NOMO-1 treated with DMSO at 0.1 percent for 48 hours (cell line): ENCODE results near the gene PRKAB1.

Source experiments
- DNase-seq: peaks from one replicate; lab custom pipeline; 2025; ENCODE audit not compliant: unreplicated experiment; lab: John Stamatoyannopoulos, UW

PRKAB1 gene

DNA sequence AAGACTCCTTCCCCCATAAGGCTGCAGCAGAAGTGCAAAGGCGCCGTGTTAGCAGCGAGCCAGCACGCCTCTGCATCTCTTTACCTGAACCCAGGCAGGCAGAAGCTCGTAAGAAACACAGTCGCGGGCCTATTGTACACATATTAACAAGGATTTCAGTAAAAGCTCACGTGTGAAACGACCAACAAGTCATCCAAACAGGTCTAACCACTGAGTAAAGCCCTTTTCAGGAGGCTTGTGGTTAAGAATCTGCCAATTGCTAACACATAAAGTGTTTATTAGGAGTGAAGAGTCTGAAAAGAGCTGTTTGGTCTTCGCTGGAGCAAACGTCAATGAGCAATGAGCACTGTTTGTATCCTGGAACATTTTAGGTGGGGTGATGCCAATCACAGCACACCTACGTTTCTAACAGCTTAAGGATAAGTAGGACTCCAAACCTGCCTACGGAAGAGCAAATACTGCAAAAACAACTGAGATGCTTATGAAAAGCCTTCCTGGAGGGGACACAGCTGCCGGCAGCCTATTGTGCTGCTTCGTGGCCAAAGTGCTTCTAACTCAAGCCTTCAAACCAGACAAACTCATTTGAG lies 43.1 kb downstream of the PRKAB1 start:
- no peak for DNase-seq

DNA sequence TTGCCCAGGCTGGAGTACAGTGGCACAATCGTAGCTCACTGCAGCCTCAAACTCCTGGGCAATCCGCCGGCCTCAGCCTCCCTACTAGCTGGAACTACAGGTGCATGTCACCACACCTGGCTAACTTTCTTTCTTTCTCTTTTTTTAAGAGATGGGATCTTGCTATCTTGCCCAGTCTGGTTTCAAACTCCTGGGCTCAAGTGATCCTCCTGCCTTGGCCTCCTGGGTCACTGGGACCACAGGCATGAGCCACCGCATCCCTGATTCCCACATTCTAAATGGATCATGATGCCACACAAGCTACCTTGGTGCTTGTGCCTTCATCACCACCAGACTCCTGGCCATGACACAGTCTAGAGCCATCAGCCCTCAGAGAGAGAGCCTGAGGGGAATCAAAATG lies 43.8 kb downstream of the PRKAB1 start:
- no peak for DNase-seq

DNA sequence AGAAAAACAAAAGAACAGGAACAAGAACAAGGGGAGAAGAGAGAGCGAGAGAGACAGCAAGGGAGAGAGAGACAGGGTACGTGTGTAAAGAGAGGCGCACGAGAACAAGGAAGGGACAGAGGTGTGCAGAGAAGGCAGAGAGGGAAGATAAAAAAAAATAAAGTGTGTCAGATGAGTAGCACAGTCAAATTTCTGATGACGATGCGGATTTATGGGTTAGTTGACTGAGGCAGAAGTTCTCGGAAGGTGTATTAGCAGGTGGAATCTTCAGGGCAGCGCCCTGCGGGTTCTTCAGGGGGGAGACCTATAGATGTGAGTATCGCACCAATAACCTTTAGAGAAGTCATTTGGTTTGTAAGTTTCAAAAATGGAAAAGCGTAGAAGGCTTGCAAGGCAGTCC lies 44.8 kb downstream of the PRKAB1 start:
- no peak for DNase-seq

DNA sequence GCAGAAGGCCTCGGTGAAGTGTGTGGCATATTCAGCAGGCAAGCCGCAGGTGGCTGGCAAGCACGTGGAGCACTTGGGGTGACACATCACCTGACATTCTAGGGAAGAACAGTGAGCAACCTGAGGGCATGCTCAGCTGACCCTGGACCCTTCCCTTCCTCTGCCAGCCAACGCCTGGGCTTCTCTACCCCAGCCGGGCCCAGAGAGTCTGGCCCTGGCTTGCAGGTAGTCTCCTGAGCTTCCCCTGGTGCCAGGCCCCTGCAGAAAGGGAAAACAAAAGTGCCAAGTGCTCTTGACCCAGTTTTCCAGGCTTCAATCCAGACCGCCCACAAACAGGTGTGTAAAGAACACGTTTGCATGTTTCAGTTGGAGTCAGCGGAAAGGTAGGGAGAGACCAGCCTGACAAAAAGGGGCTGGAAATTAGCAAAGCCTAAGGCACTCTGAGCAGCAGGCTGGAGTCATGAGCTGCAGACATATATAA lies 45.7 kb downstream of the PRKAB1 start:
- no peak for DNase-seq

DNA sequence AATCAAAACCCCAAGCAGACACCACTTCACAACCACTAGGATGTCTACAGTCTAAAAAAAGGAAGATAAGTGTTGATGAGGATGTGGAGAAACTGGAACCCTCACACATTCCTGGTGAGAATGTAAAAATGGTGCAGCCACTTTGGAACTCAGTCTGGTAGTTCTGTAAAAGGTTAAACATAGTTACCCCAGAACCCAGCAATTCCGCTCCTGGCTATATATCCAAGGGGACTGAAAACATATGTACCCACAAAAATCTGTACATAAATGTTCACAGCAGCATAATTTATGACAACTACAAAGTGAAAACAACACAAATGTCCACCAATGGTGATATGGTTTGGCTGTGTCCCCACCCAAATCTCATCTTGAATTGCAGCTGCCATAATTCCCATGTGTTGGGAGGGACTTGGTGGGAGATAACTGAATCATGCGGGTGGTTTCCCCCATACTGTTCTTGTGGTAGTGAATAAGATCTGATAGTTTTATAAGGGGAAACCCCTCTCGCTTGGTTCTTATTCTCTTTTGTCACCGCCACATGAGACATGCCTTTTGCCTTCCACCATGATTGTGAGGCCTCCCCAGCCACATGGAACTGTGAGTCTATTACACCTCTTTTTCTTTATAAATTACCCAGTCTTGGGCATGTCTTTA lies 46.8 kb downstream of the PRKAB1 start:
- no peak for DNase-seq

DNA sequence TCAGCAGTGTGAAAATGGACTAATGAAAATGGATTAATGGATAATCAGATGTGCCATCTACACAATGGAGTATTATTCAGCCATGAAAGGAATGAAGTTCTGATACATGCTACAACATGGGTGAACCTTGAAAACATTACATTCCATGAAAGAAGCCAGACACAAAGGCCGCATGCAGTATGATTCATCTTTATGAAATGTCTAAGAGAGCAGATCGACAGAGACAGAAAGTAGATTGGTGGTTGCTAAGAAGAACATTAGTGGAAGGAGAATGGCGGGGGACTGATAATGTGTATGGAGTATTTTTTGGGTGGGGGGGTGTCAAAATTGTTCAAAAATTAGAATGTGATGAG lies 47.3 kb downstream of the PRKAB1 start:
- DNase-seq = no peak

DNA sequence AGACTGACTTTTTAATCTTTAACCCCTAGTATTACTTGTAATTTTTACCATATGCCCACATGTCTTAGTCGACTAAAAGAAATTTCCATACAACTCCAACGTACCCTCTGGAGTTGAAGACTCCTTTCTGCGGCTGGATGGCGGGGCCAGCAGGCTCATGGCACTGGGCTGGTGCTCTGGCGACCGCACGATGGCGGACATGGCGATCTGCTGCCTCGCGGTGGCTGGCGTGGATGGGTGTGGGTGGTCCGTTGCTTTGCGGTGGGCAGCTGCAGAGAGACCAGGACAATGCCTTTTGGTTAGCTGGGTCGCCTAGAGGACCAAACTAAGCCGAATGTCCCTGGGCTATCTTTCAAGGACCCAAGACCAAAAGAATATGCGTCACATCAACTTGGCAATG lies 50.2 kb downstream of the PRKAB1 start:
- DNase-seq = no peak

DNA sequence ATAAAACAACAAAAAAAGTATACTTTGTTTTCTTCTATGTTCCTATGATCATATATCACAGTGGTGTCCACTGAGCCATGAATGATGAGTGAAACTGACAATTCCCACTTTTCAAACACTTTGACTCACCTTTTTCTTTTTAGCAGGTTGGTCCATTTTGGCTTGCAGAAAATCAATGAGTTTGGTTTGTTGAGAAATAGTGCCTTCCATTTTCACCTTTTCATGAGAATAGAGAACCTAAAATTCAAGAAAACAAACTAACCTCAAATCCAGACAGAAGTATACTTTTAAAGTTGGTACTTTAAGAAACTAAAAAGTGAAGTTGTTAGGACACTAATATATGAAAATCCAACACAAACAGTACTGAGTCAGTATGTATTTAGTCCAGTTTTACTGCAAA lies 52.4 kb downstream of the PRKAB1 start:
- no peak for DNase-seq

DNA sequence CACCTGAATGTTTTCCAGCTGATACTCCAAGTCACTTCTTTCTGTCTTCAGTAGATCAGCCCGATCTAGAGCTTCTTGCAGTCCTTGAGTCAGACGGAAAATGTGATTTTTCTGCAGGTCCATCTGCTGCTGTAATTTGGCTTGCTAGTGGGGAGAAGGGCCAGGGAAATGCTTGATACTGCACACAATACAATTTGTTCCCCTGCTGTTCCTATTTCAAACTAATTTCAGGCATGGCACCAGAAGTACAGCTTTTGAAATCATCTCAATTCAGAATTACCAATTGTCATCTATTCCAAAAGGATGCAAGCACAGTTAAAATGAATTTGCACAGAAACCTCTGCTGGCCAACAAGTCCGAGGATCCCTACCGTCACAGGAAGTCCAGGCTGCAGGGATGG lies 53.4 kb downstream of the PRKAB1 start:
- DNase-seq = no peak

DNA sequence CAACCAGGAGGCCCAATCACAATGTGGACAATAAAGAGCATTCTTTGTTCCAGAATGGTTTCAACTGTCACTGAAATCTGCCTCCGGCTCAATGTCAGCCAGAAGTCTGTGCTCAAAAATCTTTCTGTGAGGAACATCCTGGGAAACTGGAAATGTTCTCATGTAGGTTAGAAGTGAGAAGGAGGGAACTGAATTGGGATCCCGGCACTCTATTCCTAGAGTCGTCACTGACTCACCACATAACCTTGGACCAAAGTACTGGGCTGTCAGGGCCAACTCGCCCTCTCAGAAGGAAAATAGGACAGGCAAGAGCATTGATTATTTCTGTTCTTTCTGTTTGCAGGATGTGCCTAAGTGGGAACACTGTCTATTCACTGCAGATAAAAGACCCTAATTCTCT lies 57.6 kb downstream of the PRKAB1 start:
- no peak for DNase-seq

DNA sequence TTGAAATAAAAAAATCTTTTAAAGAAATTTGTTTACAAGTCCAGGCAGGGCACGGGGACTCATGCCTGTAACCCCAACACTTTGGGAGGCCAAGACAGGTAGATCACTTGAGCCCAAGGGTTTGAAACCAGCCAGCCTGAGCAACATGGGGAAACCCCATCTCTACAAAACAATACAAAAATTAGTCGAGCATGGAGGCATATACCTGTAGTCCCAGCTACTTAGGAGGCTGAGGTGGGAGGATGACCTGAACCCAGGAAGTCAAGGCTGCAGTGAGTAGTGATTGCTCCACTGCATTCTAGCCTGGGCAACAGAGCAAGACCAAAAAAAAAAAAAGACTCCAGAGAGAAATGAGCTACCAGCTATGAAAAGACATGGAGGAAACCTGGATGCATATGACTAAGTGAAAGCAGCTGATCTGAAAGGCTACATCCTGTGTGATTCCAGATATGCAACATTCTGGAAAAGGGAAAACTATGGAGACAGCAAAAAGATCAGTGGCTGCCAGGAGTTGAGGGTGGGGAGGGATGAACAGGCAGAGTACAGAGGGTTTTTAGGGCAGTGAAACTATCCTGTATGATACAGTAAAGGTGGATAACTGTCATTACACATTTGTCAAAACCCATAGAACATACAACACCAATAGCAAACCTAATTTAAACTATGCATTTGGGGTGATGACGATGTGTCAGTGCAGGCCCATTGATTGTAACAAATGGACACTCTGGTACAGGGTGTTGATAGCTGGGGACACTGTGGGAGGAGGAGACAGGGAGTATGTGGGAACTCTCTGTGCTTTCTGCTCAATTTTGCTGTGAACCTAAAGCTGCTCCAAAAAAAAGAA lies 59.9 kb downstream of the PRKAB1 start:
- no peak for DNase-seq

DNA sequence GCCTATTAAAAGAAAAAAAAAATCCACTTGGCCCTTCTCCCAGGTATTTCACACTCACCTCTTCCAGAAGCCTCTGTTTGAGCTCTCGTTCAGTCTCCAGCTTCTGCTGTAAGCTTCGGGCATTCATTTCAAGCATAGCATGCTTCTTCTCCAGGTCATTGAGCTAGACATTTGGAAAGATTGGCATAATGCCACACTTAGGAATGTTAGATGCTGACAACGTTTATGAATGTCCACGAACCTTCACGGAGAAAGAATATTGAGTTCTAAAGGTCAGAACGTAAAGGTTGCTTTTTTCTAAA lies 60.5 kb downstream of the PRKAB1 start:
- DNase-seq = no peak

DNA sequence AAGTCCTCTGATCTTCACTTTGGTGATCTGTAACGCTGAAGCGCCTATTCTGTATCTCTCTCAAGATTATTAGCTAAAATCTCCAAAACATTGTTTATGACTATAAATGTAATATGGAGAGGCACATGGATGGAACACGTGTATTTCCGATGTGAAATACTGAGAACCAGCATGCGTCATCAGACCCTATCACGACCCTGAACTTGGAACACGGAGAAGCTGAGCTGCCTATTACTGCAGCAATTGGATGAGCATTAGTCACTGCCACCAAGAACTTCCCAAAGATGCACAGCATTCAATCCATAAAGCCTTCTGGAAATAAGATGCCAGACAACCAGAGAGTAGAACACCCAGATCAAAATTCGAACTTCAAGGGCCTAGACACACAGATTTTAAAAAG lies 61.9 kb downstream of the PRKAB1 start:
- no peak for DNase-seq

DNA sequence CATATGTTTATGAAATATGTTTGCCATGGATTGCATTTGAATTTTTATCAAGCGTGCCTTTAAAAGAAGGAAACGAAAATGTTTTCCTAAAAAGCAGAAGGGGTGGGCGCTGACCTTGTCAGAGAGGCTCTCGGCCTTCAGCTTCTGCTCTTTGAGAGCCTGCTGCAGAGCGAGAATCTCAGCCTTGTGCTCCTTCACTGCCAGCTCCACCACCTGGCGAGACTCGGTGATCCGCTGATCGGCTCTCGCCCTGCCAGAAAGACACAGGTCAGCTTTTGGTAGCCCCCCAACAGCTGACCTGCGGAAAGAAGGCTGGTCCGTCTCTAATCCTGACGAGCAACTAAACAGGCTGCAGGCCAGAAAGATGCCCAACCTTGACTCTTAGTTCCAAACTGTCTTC lies 62.4 kb downstream of the PRKAB1 start:
- no peak for DNase-seq
